GM12891 (cell line): ENCODE data around the gene TF.
"Not testable (repeated sequence)": the region's sequence is repeated elsewhere in the genome, so short reads cannot be mapped to it uniquely, and the experiment has no call there.

ENCODE experiments used
- PAX5 ChIP-seq: IDR thresholded peaks from 2 replicates; pipeline ENCODE4 v1.6.1; 2011; ENCODE audit warnings: low read length, moderate library complexity, mild to moderate bottlenecking; ENCODE audit not compliant: insufficient read depth, severe bottlenecking
- POLR2A ChIP-seq: IDR thresholded peaks from 2 replicates; pipeline ENCODE4 v1.6.1; 2011; ENCODE audit warnings: low read depth, low read length, control low read depth
- POLR2AphosphoS5 ChIP-seq: IDR thresholded peaks from 2 replicates; pipeline ENCODE4 v1.6.1; 2011; ENCODE audit warnings: low read depth, low read length, control low read depth
- SPI1 ChIP-seq: IDR thresholded peaks from 2 replicates; pipeline ENCODE4 v1.6.1; 2011; ENCODE audit warnings: low read depth, low read length, control low read depth
- TAF1 ChIP-seq: IDR thresholded peaks from 2 replicates; pipeline ENCODE4 v1.6.1; 2011; ENCODE audit warnings: low read depth, low read length, control low read depth

GRCh38 chr3:133732231-133732630 lies 14.0 kb upstream of the TF start:
- not testable (repeated sequence) for TF ChIP-seq POLR2A, POLR2AphosphoS5, TAF1, PAX5, SPI1
